Glomerular visceral epithelial cell (primary cell): ENCODE results near the gene RRP12.

Experiments
- DNase-seq: peaks from one replicate; pipeline ENCODE4 v3.0.0-alpha.2; 2016; ENCODE audit errors: extremely low spot score

Gene RRP12

DNA sequence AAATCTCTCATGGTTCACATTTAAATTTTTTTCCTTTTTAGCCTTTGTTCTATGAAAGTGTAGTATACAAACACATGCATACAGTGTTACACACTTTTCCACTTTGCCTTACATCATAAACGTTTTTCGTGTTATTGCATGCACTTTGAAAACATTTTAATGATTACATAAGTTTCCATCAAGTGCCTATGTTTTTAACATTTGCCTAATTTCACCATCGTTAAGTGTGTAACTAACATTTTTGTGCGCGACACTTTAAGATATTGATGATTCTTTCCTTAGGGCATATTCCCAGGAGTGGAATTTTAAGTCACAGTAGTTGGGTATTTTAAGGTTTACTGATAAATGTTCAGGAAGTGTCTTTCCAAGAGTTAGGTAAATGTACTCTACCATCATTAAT, 65.1 kb downstream of the RRP12 start:
- DNase-seq: no peak

DNA sequence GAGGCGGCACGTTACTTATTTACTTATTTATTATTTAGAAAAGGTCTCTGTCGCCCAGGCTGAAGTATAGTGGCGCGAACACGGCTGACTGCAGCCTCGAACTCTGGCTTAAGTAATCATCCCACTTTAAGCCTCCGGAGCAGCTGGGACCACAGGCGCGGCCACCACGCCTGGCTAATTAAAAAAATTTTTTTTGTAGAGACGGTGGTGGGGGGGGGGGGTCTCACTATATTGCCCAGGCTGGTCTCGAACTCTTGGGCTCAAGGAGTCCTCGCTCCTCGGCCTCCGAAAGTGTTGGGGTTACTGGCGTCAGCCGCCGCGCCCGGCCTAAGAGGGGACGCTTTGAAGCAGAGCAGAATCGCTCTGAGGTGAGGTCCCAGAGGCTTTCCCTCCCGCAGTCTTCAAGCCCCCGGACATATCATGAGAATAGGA, 65.9 kb downstream of the RRP12 start:
- DNase-seq: no peak

DNA sequence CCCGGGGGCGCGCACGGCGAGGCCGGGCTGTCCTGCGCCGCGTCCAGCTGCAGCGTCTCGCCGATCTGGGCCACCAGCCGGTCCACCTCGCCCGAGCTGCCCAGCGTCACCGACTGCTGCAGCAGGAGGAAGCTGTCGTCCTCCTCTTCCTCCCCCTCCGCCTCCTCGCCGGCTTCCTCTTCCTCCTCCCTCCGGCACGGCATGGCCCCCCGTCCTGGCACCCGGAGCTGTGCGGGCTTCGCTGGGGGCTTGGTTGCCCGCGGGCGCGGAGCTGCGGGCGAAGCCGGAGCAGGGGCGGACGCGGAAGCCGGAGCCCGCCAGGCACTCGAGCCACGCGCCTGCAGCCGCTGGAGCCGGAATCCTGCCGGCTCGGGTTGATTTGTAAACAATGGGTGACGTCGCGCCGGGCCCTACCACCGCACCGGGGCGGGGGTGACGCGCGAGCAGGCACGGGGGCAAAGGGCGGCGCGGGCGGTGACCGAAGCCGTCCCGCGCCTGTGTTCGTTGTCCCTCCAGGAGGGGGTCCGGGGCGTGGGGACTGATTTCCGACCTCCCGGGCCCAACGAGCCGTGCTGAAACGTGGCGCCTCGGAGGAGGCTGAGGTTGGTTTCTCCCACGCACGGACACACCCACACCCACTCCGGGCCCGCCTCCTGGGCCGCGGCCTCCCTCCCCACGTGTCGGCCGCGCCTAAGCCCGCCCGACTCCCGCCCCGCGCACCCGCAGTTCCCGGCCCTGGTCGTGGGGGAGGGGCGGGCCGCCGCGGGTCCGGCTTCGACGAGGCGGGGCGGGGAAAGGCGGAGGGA, 66.6 kb downstream of the RRP12 start, which contains the start of gene FRAT2:
TSS of gene FRAT2 (minus strand) at position 360 of the 806 bp plus-strand sequence. CDS start at position 203, 157 bp downstream.
- DNase-seq: peak; percentile 90

DNA sequence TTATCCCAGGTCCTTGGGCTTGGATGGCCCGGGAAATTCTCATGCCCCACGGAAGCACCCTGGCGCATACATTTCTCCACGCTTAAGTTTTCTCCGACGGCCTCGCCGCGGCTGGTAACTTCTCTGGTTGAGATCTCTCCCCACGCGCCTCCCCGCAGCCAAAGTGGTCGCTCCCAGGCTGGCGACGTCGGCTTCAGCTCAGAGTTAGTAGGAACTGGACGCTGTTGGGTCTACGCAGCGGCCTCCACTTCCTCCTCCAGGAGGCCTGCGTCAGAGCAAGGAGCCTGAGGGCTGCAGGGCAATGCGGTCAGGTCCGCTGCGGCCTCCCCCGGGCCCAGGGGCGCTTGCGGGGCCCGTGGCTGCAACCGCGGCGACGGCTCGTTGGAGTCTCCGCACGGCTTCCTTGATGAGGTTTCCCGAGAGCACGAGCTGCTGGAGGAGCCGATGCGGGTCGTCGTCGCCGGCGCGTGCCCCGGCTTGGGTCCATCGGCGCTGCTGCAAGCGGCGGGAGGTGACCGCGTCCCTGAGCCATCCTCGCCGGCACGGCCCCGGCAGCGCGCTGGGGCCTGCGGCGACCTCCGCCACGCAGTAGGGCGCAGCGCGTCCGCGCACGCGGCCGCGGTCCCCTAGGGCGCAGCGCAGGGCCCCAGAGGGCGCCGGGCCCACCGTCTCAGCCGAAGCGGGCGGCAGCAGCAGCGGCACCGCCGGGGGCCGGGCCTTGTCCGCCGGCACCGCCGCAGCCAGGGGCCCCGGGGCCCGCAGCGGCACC, 67.4 kb downstream of the RRP12 start:
- peak; percentile 44 for DNase-seq

DNA sequence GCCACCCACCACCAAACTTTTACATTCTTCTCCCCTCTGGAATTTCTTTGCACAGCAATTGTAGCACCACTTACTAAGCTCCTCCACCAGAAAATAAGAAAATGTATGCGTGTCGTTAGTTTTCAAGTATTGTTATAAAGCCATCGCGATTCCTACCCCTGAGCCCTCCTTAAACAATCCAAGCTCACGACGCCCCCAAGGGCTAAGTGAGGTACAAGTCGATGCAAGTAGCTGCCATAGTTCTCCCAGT, 67.9 kb downstream of the RRP12 start:
- peak; percentile 41 for DNase-seq

DNA sequence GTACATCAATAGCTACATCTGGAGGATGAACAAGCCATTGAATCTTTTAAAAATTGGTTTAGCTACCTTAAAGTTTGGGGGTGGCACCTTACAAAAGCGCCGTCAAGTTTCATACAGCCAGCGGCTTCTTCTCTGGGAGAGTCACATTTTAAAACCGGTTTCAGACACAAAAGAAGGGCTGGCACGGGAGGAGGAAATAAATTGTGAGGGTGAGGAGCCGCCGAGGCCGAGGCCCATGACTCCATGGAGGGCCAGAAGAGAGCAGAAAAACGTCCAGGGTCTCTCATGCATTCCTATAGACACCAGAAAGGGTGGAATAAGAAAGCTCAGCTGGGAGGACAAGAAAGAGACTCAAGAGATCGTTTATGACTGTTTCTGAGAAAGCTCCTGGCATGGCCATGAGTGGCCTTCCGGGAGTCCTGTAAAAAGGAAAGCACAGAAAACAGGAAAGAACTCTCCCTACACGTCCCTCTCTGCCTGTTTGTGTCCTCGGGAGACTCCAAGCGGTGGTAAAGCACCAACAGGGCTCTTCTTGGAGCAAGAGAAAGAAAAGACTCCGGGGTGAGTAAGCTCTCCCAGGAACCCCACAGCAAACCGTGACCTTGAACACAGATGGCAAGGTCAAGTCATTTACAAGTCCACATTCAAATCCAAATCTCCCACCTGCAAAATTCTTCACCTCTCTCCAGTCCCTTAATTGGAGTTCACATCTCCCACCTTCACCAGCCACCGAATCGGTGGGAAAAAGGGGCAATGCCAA, 68.4 kb downstream of the RRP12 start:
- peak; percentile 74 for DNase-seq

DNA sequence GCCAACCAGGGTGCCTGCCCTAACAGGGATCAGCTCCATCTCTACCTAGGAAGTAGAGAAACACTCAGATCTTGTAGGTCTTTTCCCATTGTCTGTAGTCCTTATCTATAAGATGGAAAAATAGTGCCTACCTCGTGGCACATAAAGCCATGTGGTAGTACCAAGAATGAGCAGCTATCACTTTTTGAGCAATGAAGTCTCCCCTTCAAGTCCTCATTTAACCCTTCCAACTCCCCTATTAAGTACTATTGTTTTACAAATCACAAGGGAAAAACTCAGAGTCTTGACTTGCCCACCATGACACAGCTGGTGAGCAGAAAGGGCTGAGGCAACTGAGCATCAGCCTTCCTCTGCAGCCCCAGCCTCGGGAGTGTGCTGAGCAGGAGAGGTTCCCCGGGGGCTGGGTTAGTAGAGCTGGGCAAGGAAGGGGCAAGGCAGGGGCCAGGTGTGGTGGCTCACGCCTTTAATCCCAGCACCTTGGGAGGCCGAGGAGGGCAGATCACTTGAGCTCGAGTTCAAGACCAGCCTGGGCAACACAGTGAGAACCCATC, 69.9 kb downstream of the RRP12 start:
- DNase-seq: no peak

DNA sequence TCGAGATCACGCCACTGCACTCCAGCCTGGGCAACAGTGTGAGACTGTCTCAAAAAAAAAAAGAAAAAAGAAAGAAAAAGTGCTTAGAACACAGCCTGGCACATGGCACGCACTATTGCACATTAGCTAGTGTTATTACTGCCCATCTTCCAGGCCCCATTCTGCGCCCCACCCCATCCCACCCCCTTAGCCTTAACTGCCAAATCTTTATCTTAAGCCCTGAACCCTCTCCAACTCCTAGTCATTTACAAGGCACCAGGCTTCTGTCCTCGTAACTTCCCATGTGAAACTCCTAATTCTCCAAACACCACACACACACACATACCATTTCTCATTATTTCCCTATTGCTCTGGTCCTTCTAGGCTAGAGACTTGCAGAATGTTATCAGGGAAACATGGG, 71.4 kb downstream of the RRP12 start:
- DNase-seq: no peak

DNA sequence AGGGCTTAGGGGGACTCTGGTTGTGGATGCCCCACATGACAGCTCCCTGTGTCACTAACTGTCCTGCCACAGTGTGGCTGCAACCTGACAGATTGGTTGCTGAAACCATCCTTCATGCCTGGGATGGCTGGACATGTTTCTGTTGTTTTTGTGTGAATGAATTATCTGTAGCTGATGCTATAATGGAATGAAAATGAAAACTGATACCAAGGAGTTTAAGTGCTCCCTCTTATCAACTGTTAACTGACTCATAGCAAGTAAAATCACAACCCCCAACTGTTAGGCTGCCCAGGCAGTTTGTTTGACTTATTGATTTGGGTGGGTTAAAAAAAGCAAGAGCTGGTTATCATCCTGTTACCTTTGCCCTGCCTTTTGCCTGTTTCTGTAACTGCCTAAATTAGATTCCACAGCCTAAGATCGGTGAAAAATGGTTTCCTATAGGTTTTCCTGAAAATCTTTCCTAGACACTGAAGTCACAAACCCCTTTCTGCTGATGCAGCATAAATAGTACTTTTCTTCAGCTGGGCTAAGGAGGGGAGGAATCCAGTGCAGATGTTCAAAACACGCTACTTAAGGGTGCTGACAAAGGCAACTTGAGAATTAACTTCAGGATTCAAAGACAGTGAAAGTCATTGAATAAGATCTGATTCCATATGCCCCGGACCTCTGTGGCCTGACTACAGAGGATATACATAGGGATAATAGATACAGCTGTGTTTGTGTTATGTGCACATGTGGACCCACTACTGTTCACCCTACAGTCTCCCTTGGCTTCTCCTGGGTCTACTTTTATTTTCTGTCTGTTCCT, 72.3 kb downstream of the RRP12 start:
- no peak for DNase-seq

DNA sequence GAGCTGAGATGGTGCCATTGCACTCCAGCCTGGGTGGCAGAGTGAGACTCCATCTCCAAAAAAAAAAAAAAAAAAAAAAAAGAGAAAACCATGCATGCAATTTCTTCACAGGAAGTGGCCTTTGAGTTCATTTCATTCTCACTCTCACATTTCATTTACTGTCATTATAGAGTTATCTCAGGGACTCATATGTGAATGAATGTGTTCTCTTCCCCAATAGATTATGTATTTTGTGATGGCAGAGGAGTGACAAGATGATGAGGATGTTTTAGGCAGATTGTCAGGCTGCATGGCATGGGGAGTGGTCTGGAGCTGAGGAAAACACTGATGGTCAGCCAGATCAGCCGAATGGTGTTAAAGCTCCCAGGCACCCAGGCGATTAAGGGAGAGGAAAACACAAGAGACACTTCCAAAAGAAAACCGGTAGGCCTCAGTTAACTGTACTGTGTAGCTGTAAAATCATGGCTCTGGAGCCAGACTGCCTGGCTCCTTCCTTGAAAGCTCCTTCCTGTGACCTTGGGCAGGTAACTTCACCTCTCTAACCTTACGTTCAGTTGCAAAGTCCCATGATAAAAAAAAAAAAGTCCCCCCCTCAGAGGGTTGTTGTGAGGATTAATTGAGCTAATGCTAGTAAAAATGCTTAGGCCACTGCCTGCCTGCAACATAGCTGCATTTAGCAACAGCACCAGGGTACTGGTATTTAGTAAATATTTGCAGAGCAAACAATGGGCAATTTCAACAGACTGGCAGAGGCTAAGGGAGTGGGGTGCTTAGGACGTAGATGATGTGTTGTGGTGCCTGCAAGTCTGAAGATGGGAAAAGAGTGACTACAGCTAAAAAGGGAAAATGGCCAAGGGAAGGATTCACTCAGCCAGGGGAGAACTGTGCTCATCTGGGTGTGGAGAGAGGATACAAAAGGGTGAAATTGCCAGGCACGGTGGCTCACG, 73.5 kb downstream of the RRP12 start:
- DNase-seq: no peak

DNA sequence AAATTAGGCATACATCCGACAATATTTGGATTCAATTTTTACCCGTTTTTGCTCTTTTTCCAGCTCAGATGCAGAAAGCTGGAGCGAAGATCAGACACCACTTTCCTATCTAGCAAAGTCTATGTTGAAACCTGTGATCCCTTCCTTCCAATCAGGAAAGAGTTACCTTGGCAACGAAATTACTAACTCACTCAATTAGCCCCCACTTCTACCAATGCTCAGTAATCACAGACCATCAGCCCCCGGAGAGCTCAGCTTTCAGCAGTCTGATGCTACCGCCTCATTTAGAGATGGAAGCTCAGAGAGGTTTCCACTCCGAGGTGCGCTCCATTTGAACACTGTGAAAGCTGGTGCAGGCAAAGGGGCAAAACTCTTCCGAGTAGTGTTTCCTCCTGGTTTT, 75.4 kb downstream of the RRP12 start:
- no peak for DNase-seq

DNA sequence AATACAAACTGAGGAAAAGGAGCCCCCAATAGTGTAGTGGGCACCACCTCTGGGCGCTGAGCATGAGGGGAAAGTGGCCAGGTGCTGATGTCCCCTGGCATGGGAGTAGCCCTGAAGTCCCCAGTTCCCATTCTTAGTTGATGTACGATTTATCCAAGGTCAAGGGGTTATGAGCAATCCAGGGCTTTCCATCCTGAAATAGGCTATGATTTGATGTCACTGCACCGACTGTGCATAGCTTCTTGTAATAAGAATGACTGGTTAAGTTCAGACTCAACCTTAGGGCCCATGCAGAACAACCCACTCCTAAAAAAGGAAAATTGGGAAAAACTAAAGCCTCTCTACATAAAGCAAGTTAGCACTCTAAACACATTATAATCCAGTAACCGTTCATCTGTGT, 77.6 kb downstream of the RRP12 start:
- DNase-seq: no peak

DNA sequence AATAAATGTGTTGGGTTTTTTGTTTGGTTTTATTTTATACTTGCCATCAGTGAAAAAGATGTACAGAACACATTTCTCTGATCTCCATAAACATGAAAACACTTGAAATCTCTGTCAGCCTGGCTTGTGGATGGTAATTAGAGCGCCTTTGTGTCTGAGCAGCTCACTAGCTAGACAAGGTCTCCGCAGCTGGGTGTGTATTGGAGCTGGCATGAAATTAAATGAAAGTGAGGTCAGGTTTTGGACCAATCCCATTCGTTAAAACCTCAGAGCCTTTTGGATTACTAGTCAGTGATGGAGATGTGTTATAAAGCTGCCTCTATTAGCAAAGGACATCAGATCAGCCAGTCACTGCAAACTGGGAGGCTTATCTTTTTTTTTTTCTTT, 79.3 kb downstream of the RRP12 start:
- no peak for DNase-seq

DNA sequence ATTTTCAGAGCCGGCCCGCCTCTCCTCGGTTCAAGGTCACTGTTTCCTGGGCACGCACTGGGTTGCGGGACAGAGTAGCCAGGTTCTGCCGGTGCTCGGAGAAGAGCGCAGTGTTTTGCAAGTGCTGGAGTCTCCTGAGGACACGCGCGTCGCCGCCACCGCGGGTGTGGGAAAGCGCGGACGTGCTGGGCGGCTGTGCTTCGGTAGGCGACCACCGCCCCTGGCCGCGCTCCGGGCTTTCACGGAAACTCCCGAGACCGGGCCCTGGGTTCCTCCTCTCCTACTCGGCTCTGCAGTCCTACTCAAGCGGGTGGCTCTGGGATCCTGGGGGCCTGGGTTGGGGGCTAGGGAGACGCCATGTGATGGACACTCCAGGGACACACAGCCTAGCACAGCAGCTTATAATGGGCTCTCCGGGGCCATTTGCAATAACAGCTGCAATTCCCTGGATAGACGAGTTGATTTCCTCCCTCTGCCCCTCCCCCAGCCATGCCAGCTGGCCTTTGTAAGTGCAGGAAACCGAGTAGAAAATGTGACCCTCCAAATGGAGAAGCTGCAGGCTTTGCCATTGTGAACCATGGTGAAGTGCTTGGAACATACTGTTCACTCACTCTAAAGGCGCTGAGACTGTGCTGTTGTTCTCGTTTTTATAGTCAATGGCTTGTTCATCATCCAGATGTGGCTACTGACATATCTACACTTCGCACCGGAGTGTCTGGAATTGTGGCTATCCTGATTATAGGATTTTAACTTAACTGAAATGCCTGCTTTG, 79.9 kb downstream of the RRP12 start:
- no peak for DNase-seq

DNA sequence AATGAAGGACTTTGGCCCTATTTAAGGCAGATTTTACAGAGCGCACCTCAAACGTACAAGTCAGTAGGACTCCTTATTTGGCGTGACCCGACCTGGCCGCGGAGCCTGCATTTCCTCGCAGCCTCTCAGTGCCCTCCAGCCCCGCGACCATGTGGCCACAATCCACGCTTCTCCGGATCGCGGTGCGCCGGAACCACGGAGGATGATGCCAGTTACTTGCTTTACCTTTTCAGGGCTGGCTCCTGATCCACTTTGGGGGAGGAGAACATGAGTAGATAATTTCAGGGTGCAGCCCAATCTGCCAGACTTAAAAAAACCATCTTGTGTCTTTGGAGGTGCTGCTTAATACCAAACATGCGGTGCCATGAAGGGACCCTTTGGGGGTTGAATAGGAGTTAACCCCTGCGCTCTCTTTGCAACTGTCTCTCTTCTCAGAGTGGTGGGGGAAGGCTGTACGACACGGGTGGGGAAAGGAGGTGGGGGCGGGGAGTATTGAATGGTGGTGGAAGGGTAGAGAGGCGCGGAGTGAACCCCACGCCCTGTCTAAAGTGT, 80.6 kb downstream of the RRP12 start:
- DNase-seq: no peak

DNA sequence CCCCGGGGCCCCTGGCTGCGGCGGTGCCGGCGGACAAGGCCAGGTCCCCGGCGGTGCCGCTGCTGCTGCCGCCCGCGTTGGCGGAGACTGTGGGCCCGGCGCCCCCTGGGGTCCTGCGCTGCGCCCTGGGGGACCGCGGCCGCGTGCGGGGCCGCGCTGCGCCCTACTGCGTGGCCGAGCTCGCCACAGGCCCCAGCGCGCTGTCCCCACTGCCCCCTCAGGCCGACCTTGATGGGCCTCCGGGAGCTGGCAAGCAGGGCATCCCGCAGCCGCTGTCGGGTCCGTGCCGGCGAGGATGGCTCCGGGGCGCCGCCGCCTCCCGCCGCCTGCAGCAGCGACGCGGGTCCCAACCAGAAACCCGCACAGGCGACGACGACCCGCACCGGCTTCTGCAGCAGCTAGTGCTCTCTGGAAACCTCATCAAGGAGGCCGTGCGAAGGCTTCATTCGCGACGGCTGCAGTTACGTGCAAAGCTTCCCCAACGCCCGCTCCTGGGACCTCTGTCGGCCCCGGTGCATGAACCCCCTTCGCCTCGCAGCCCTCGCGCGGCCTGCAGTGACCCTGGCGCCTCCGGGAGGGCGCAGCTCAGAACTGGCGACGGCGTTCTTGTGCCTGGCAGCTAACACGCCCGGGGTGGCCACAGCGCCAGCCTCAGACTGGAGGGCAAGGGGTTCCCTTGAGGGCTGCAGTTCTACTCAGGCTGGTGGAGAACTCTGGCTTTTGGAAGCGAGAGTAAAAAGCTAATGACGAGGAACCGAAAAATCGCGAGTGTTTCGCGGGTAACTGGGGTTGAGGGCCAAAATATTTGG, 81.3 kb downstream of the RRP12 start:
- DNase-seq: peak; percentile 37

DNA sequence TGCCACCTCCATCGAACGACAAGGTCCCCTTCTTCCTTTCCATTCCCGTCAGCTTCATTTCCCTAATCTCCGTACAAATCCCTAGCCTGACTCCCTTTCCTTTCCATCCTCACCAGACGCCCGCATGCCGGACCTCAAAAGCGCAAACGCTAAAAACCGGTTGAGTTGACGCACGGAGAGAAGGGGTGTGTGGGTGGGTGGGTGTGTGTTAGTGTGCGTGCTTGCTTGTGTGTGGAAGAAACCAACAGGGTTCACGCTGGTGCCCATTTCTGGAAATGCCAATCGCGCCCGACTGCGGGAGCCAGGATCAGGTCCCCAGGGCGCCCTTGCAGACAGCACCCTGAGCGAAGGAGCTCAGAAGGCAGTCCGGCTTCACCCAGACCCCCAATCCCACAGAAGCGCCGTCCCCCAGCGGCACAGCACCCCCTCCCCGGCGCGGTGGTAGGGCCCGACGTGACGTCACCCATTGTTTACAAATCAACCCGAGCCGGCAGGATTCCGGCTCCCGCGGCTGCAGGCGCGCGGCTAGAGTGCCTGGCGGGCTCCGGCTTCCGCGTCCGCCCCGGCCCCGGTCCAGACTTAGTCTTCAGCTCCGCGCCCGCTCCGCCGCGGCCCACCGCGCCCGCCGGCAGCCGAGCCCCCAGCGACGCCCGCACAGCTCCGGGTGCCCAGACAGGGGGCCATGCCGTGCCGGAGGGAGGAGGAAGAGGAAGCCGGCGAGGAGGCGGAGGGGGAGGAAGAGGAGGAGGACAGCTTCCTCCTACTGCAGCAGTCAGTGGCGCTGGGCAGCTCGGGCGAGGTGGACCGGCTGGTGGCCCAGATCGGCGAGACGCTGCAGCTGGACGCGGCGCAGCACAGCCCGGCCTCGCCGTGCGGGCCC, 82.1 kb downstream of the RRP12 start, which contains the start of gene FRAT1:
TSS of gene FRAT1 (plus strand) at position 500 of the 880 bp plus-strand sequence. CDS start at position 683, 183 bp downstream.
- DNase-seq: peak; percentile 86
